ENCODE results near the gene TMEM151B.

The TMEM151B gene

GRCh38 chr6:44275749-44276648, 5.7 kb downstream of the TMEM151B start:
- no peak for DNase-seq (ENCODE audit: insufficient read length, low spot score)
- no peak for FAIRE-seq
- TF ChIP-seq SPI1 (IDR thresholded peaks at IDR 0.05; ENCODE audit: low read depth, low read length) (no peak), TAF1 (IDR thresholded peaks at IDR 0.05; ENCODE audit: low read depth, low read length) (no peak), POU2F2 (IDR thresholded peaks at IDR 0.05; ENCODE audit: low read depth, low read length) (no peak), POLR2A (IDR thresholded peaks at IDR 0.05; ENCODE audit: low read depth, low read length) (no peak), POLR2AphosphoS5 (IDR thresholded peaks at IDR 0.05; ENCODE audit: low read depth, low read length) (no peak), PAX5 (IDR thresholded peaks at IDR 0.05; ENCODE audit: insufficient read depth, low read length, severe bottlenecking) (no peak)

- no peak for DNase-seq (ENCODE audit: insufficient read length, low spot score)
- no peak for FAIRE-seq
- TF ChIP-seq POU2F2 (IDR thresholded peaks at IDR 0.05; ENCODE audit: low read depth, low read length) = no peak
- TF ChIP-seq POLR2A (IDR thresholded peaks at IDR 0.05; ENCODE audit: low read depth, low read length) = no peak
- no peak for TF ChIP-seq SPI1 (IDR thresholded peaks at IDR 0.05; ENCODE audit: low read depth, low read length)
- TF ChIP-seq POLR2AphosphoS5 (IDR thresholded peaks at IDR 0.05; ENCODE audit: low read depth, low read length) = no peak
- no peak for TF ChIP-seq PAX5 (IDR thresholded peaks at IDR 0.05; ENCODE audit: insufficient read depth, low read length, severe bottlenecking)
- no peak for TF ChIP-seq TAF1 (IDR thresholded peaks at IDR 0.05; ENCODE audit: low read depth, low read length)
These were observed 6.7 kb downstream of the TMEM151B start for GRCh38 chr6:44276667-44277640.

- FAIRE-seq (no peak), DNase-seq (ENCODE audit: insufficient read length, low spot score) (no peak)
- TF ChIP-seq POLR2AphosphoS5 (IDR thresholded peaks at IDR 0.05; ENCODE audit: low read depth, low read length) (no peak), POU2F2 (IDR thresholded peaks at IDR 0.05; ENCODE audit: low read depth, low read length) (no peak), TAF1 (IDR thresholded peaks at IDR 0.05; ENCODE audit: low read depth, low read length) (no peak), POLR2A (IDR thresholded peaks at IDR 0.05; ENCODE audit: low read depth, low read length) (no peak), SPI1 (IDR thresholded peaks at IDR 0.05; ENCODE audit: low read depth, low read length) (no peak), PAX5 (IDR thresholded peaks at IDR 0.05; ENCODE audit: insufficient read depth, low read length, severe bottlenecking) (no peak)
These were observed 7.5 kb downstream of the TMEM151B start for GRCh38 chr6:44277763-44278162.

- DNase-seq (ENCODE audit: insufficient read length, low spot score) = no peak
- no peak for TF ChIP-seq PAX5 (IDR thresholded peaks at IDR 0.05; ENCODE audit: insufficient read depth, low read length, severe bottlenecking)
- TF ChIP-seq SPI1 (IDR thresholded peaks at IDR 0.05; ENCODE audit: low read depth, low read length) = no peak
- TF ChIP-seq POU2F2 (IDR thresholded peaks at IDR 0.05; ENCODE audit: low read depth, low read length) = no peak
- no peak for TF ChIP-seq TAF1 (IDR thresholded peaks at IDR 0.05; ENCODE audit: low read depth, low read length)
- no peak for TF ChIP-seq POLR2A (IDR thresholded peaks at IDR 0.05; ENCODE audit: low read depth, low read length)
- TF ChIP-seq POLR2AphosphoS5 (IDR thresholded peaks at IDR 0.05; ENCODE audit: low read depth, low read length) = no peak
- FAIRE-seq = no peak
These were observed 8.1 kb downstream of the TMEM151B start for GRCh38 chr6:44278315-44278714.

GRCh38 chr6:44278774-44279697, 8.8 kb downstream of the TMEM151B start:
- no peak for FAIRE-seq
- DNase-seq (ENCODE audit: insufficient read length, low spot score) = no peak
- TF ChIP-seq PAX5 (IDR thresholded peaks at IDR 0.05; ENCODE audit: insufficient read depth, low read length, severe bottlenecking) (no peak), POLR2AphosphoS5 (IDR thresholded peaks at IDR 0.05; ENCODE audit: low read depth, low read length) (no peak), POU2F2 (IDR thresholded peaks at IDR 0.05; ENCODE audit: low read depth, low read length) (no peak), POLR2A (IDR thresholded peaks at IDR 0.05; ENCODE audit: low read depth, low read length) (no peak), SPI1 (IDR thresholded peaks at IDR 0.05; ENCODE audit: low read depth, low read length) (no peak), TAF1 (IDR thresholded peaks at IDR 0.05; ENCODE audit: low read depth, low read length) (no peak)

- TF ChIP-seq POLR2A (IDR thresholded peaks at IDR 0.05; ENCODE audit: low read depth, low read length) = no peak
- no peak for TF ChIP-seq TAF1 (IDR thresholded peaks at IDR 0.05; ENCODE audit: low read depth, low read length)
- no peak for TF ChIP-seq POU2F2 (IDR thresholded peaks at IDR 0.05; ENCODE audit: low read depth, low read length)
- no peak for TF ChIP-seq PAX5 (IDR thresholded peaks at IDR 0.05; ENCODE audit: insufficient read depth, low read length, severe bottlenecking)
- no peak for TF ChIP-seq SPI1 (IDR thresholded peaks at IDR 0.05; ENCODE audit: low read depth, low read length)
- no peak for TF ChIP-seq POLR2AphosphoS5 (IDR thresholded peaks at IDR 0.05; ENCODE audit: low read depth, low read length)
- FAIRE-seq (no peak), DNase-seq (ENCODE audit: insufficient read length, low spot score) (no peak)
These were observed 13.9 kb downstream of the TMEM151B start for GRCh38 chr6:44284121-44284520.

GRCh38 chr6:44284867-44285266, 14.6 kb downstream of the TMEM151B start:
- no peak for TF ChIP-seq POLR2AphosphoS5 (IDR thresholded peaks at IDR 0.05; ENCODE audit: low read depth, low read length)
- no peak for DNase-seq (ENCODE audit: insufficient read length, low spot score)
- no peak for FAIRE-seq

GRCh38 chr6:44285552-44286284, 15.5 kb downstream of the TMEM151B start:
- FAIRE-seq = no peak
- no peak for DNase-seq (ENCODE audit: insufficient read length, low spot score)
- TF ChIP-seq POLR2AphosphoS5 (IDR thresholded peaks at IDR 0.05; ENCODE audit: low read depth, low read length) = no peak
- TF ChIP-seq SPI1 (IDR thresholded peaks at IDR 0.05; ENCODE audit: low read depth, low read length) = no peak
- TF ChIP-seq TAF1 (IDR thresholded peaks at IDR 0.05; ENCODE audit: low read depth, low read length) = no peak
- TF ChIP-seq POLR2A (IDR thresholded peaks at IDR 0.05; ENCODE audit: low read depth, low read length) = no peak
- TF ChIP-seq PAX5 (IDR thresholded peaks at IDR 0.05; ENCODE audit: insufficient read depth, low read length, severe bottlenecking) = no peak
